AG10803 (cell line): ENCODE measurements around the gene SPO11.

Source experiments
- DNase-seq: peaks from one replicate; pipeline ENCODE4 v3.0.0; 2010; ENCODE audit warnings: low read depth
- H3K4me3 ChIP-seq: 2 replicates; pipeline ENCODE4 v1.5.1; 2011; ENCODE audit warnings: mild to moderate bottlenecking, low read length, control low read depth
- TF ChIP-seq, protein P1 (sequence below): conservative IDR thresholded peaks from 2 replicates; pipeline ENCODE4 v1.5.1; 2011; ENCODE audit warnings: mild to moderate bottlenecking, low read length, control low read depth, inconsistent platforms

Gene SPO11

DNA sequence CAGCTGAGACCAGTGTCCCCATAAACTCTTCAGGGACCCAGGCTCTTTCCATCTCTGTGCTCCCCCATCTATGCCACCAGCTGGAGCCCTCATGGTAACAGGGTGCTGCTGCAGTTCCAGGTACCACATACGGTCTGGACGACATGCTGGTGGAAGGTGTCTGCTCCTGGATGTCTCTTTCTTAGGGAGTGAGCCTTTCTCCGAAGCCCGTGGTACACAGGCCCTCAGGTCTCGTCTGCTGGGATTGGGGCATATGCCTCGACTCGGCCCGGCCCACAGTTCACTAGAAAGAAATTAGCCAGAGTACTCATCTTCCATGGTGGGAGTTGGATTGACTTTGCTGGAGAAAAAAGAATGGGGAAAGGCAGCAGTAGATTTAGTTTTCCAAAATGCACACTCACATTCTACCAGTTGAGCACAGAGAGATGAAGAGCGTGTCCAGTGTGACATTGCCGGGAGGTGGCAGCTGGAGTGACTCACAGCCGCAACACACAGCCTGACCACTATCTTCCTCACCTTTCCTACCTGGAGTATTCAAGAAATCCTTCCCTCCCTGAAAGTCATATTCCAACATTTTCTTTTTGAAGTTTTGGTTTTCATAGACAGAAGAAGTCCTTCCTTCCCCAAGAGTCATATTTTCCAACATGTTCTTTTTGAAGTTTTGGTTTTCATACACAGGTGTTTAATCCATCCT is 18.6 kb upstream of the SPO11 start:
- no peak for DNase-seq
- no peak overlapping the region for H3K4me3 ChIP-seq
- TF ChIP-seq, protein P1, sequence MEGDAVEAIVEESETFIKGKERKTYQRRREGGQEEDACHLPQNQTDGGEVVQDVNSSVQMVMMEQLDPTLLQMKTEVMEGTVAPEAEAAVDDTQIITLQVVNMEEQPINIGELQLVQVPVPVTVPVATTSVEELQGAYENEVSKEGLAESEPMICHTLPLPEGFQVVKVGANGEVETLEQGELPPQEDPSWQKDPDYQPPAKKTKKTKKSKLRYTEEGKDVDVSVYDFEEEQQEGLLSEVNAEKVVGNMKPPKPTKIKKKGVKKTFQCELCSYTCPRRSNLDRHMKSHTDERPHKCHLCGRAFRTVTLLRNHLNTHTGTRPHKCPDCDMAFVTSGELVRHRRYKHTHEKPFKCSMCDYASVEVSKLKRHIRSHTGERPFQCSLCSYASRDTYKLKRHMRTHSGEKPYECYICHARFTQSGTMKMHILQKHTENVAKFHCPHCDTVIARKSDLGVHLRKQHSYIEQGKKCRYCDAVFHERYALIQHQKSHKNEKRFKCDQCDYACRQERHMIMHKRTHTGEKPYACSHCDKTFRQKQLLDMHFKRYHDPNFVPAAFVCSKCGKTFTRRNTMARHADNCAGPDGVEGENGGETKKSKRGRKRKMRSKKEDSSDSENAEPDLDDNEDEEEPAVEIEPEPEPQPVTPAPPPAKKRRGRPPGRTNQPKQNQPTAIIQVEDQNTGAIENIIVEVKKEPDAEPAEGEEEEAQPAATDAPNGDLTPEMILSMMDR, result no peak

DNA sequence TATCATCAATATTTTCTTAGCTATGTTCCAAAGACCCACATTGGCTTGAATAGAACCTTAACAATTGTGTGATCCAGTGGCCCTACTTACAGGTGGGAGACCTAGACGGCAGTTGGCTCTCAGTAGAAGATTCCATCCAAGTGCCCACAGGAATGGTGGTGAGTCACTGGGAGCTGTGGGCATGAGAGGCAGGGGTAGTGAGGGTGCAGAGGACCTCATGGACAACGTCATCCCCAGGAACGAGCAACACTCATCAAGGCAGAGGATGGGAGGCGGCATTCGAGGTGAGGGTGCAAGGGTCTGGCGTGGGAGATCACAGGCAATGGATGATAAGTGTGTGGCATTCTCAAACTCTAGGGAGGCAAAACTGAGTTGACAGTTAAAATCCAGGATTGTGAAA is 17.5 kb upstream of the SPO11 start:
- TF ChIP-seq, protein P1, result no peak
- no peak overlapping the region for H3K4me3 ChIP-seq
- no peak for DNase-seq

DNA sequence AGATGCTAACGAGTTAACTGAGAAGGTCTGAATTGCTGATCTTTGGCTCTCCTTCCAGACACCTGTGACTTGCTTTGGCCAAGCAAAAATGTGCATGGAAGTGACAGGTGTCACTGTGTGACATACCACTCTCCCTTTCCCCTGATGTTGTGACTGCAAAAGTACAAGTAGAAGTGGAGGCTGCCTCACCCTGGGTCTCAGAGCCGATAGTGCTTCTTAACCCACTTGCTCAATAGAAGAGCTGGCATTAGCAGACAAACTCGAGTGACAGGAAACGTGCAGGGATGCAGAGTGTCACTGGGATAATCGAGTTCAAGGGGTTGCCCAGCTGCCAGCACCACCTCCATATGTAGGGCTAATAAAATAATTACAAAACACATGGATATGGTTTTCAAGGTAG is 16.4 kb upstream of the SPO11 start:
- TF ChIP-seq, protein P1, result no peak
- H3K4me3 ChIP-seq, result no peak overlapping the region
- no peak for DNase-seq

DNA sequence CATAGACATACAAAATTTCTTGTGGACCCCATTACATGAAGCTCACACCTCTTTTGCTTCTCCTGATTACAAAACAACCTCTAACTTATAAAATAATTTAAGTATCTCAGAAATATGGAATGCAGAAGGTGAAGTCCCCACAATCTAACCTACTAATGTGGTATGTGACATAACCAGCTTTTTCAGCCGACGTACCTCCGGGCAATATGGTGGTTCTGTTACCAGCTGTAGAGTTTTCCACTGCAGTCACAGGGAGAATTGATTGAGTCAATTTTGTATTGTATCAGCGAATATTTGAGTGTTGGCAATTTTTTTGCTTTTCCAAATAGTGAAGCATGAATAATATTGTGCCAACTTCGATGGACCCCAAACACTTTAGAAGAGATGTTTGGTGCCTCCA is 15.7 kb upstream of the SPO11 start:
- TF ChIP-seq, protein P1, result no peak
- H3K4me3 ChIP-seq, result no peak overlapping the region
- DNase-seq, result no peak

DNA sequence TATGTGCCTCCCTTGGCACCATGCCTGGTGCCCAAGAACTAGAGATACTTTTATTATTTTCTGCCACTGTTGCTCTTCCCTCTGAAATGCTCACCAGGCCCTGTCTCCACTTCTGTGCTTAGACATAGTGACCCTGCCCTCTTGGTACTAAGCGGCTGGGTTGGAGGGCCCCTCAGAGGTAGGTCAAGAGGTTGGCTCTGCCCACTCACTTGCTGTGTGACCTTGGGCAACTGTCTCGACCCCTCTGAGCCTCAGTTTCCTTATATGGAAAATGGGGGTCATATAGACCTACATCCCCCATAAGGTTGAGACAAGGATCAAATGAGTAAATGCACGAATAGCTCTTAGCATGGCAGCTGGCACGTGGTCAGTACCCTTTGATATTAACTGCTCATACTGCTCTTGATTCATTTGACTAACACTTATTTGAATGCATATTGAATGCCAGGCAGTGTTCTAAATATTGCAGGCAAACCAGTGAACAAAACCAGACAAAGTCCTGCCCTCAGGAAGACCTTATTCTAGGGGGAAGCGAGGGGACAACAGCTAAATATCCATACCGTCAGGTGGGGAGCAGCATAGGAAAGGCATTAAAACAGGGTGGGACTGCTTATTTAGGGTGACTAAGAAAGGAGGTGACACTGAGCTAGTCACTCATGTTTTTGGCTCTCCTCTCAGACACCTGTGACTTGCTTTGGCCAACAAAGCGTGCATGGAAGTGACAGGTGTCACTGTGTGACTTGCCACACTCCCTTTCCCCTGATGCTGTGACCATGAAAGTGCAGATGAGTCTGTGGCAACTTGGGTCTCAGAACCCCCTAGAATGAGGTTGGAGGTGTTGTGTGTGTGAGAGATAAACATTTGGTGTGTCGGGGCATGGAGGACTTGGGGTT is 14.3 kb upstream of the SPO11 start:
- no peak for DNase-seq
- no peak overlapping the region for H3K4me3 ChIP-seq
- TF ChIP-seq, protein P1, result no peak

DNA sequence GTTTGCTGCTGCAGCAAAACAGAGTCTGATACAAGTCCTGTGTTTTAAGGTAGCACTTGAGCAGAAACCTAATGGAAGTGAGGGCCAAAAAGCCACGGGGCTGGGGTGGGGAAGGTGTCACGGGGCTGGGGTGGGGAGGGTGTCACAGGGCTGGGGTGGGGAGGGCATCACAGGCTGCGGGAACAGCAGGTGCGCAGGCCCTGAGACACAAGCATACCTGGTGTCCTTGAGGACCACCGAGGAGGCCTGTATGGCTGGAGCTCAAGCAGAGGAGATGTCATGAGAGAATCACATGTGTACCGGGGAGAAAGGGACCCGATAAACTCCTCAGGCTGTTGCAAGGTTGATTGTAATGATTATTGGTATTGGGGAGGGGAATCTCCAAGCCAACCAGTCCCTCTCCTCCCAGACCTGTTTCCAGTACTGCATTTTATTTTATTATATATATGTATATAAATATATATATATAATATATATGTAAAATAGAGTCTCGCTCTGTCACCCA is 13.6 kb upstream of the SPO11 start:
- TF ChIP-seq, protein P1, result no peak
- no peak for DNase-seq
- H3K4me3 ChIP-seq, result no peak overlapping the region
